GM19397 (cell line): ENCODE measurements around the gene BCL2L1.
"Not testable (repeated sequence)": the region's sequence is repeated elsewhere in the genome, so short reads cannot be mapped to it uniquely, and the experiment has no call there.

Source experiments
- ATAC-seq: cut with Tn5 transposase; IDR thresholded peaks from one replicate; pipeline ENCODE4 v1.9.1; 2021; ENCODE audit warnings: mild to moderate bottlenecking, moderate library complexity; ENCODE audit not compliant: unreplicated experiment

BCL2L1 gene

GRCh38 chr20:31661625-31662371 is 60.9 kb downstream of the BCL2L1 start:
- peak; percentile 70 for ATAC-seq

GRCh38 chr20:31654534-31654933 is 68.1 kb downstream of the BCL2L1 start:
- ATAC-seq: no peak

- no peak for ATAC-seq
Measured at GRCh38 chr20:31653561-31653960, 69.1 kb downstream of the BCL2L1 start.

- no peak for ATAC-seq
Measured at GRCh38 chr20:31652917-31653396, 69.7 kb downstream of the BCL2L1 start.

- ATAC-seq: not testable (repeated sequence)
Measured at GRCh38 chr20:31648104-31648503, 74.6 kb downstream of the BCL2L1 start.

GRCh38 chr20:31644701-31645100 is 78.0 kb downstream of the BCL2L1 start:
- ATAC-seq: no peak

GRCh38 chr20:31643522-31643921 is 79.1 kb downstream of the BCL2L1 start:
- no peak for ATAC-seq

GRCh38 chr20:31642837-31643236 is 79.8 kb downstream of the BCL2L1 start:
- ATAC-seq: no peak

GRCh38 chr20:31641391-31641790 is 81.3 kb downstream of the BCL2L1 start:
- ATAC-seq: no peak

GRCh38 chr20:31640259-31640658 is 82.4 kb downstream of the BCL2L1 start:
- no peak for ATAC-seq

GRCh38 chr20:31638816-31639215 is 83.9 kb downstream of the BCL2L1 start:
- ATAC-seq: no peak

- ATAC-seq: no peak
Measured at GRCh38 chr20:31638317-31638716, 84.4 kb downstream of the BCL2L1 start.

GRCh38 chr20:31637660-31638059 is 85.0 kb downstream of the BCL2L1 start, which contains the start of gene COX4I2:
Gene COX4I2, plus strand, starts transcription at chr20:31637912. Its CDS starts 1,106 bp downstream, at chr20:31639018.
- ATAC-seq: no peak

- ATAC-seq: no peak
Measured at GRCh38 chr20:31633339-31633914, 89.2 kb downstream of the BCL2L1 start.

GRCh38 chr20:31632548-31633338 is 89.9 kb downstream of the BCL2L1 start:
- ATAC-seq: no peak

GRCh38 chr20:31630187-31630790 is 92.4 kb downstream of the BCL2L1 start:
- ATAC-seq: no peak

- not testable (repeated sequence) for ATAC-seq
Measured at GRCh38 chr20:31628057-31628456, 94.6 kb downstream of the BCL2L1 start.

- ATAC-seq: not testable (repeated sequence)
Measured at GRCh38 chr20:31626534-31626933, 96.1 kb downstream of the BCL2L1 start.

- ATAC-seq: not testable (repeated sequence)
Measured at GRCh38 chr20:31623123-31623505, 99.6 kb downstream of the BCL2L1 start.

GRCh38 chr20:31620246-31620645 is 102.4 kb downstream of the BCL2L1 start:
- ATAC-seq: no peak

GRCh38 chr20:31617432-31618104 is 105.1 kb downstream of the BCL2L1 start:
- ATAC-seq: no peak
